T-helper 1 cell treated with Interleukin-12 subunit alpha and Interleukin-12 subunit beta and Interleukin-4 antibody, amounts not matched to agents 30 μg/mL and 1 μg/mL, for 36 hours (primary cell): ENCODE measurements around the gene STYX.
A peak's percentile ranks its signal among the peaks of the same experiment; 100 is the strongest.
"Not testable (repeated sequence)": the region's sequence is repeated elsewhere in the genome, so short reads cannot be mapped to it uniquely, and the experiment has no call there.

Source experiments
- H3K27ac Mint-ChIP-seq: one replicate; pipeline ENCODE4 v1.8.0; 2021; ENCODE audit warnings: mild to moderate bottlenecking, mixed read lengths
- H3K27me3 Mint-ChIP-seq: one replicate; pipeline ENCODE4 v1.8.0; 2021; ENCODE audit warnings: low read depth, mixed read lengths
- H3K36me3 Mint-ChIP-seq: one replicate; pipeline ENCODE4 v1.8.0; 2021; ENCODE audit warnings: low read depth, mixed read lengths
- H3K4me1 Mint-ChIP-seq: one replicate; pipeline ENCODE4 v1.8.0; 2021; ENCODE audit warnings: low read depth, mixed read lengths
- H3K4me3 Mint-ChIP-seq: one replicate; pipeline ENCODE4 v1.8.0; 2021; ENCODE audit warnings: mild to moderate bottlenecking, moderate library complexity, mixed read lengths
- H3K9me3 Mint-ChIP-seq: one replicate; pipeline ENCODE4 v1.8.0; 2021; ENCODE audit warnings: mixed read lengths

Gene STYX

DNA sequence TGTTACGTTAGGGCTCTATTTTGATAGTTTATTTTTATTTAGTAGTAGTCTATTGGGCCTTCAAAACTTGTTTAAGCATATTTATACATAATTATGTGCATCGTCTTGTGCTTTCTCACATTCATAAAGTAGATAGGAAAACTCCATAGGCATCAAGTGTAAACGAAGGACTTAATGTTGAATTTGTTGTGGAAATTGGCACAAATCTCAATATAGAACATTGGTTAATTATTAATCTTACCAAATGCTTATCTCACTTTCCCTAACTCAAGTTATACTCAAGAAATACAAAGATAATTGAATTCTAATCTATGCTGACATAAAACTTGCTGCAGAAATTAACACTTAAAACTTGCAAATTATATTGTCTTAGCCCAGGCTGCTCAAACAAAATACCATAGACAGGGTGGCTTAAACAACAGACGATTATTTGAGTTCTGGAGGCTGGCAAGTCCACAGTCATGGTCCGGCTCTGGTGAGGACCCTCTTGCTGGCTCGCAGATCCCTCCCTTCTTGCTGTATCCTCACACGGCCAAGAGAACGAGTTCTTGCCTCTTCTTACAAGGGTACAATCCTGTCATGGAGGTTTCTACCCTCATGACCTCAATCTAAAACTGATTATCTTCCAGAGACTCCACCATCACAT is 18.8 kb downstream of the STYX start:
- H3K4me3 Mint-ChIP-seq, result no peak overlapping the region
- H3K4me1 Mint-ChIP-seq, result peaks cover 7% of the 10 kb centered on the region
- peaks cover 25% of the 10 kb centered on the region for H3K36me3 Mint-ChIP-seq
- no peaks in the 10 kb centered on the region for H3K9me3 Mint-ChIP-seq
- no peak overlapping the region for H3K27ac Mint-ChIP-seq
- no peaks in the 10 kb centered on the region for H3K27me3 Mint-ChIP-seq

DNA sequence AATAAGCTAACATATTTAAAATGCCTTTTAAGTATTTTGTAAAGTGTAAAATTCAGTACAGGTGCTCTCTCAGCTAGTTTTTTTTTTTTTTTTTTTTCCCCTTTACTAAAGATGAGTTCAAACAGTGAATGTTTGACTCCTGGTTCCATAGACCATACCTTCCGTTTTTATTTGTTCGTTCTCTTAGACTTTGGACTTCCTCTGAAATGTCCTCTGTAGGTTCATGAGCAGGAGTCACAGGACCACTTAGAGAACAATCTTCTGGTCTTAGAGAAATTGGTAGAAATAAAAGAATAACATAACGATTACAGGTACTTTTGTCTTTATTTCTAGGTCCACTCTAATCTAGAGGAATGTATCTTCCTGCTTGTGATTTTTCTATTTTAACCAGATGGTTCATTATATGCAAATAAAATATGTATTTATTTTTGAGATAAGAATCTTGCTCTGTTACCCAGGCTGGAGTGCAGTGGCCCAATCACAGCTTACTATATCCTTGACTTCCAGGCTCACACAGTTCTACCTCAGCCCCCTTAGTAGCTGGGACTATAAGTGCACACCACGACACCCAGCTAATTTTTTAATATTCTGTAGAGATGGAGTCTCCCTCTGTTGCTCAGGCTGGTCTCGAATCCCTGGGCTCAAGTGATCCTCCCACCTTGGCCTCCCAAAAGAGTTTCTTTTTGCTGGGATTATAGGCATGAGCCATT is 25.8 kb downstream of the STYX start:
- no peak overlapping the region for H3K27ac Mint-ChIP-seq
- peaks cover 4% of the 10 kb centered on the region for H3K36me3 Mint-ChIP-seq
- no peak overlapping the region for H3K4me3 Mint-ChIP-seq

DNA sequence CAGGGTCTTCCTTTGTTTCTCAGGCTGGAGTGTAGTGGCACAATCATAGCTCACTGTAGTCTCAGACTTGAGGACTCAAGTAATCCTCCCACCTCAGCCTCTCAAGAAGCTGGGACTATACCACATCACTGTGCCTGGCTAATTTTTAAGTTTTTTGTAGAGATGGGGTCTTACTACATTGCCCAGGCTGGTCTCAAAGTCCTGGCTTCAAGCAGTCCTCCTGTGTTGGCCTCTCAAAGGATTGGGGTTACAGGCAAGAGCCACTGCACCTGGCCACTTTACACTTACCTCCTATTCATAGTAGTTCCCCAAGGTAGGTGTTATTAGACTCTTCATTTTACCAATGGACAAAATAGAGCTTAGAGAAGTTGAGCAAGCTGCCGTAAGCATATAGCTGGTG is 29.2 kb downstream of the STYX start:
- H3K9me3 Mint-ChIP-seq, result no peaks in the 10 kb centered on the region
- no peak overlapping the region for H3K27ac Mint-ChIP-seq
- no peak overlapping the region for H3K4me3 Mint-ChIP-seq
- peaks cover 4% of the 10 kb centered on the region for H3K4me1 Mint-ChIP-seq
- no peaks in the 10 kb centered on the region for H3K27me3 Mint-ChIP-seq
- peaks cover 16% of the 10 kb centered on the region for H3K36me3 Mint-ChIP-seq

More for the DNA sequence above, 25.8 kb downstream of the STYX start:
- Mint-ChIP-seq H3K27me3 (no peaks in the 10 kb centered on the region), H3K9me3 (no peaks in the 10 kb centered on the region), H3K4me1 (no peaks in the 10 kb centered on the region)

DNA sequence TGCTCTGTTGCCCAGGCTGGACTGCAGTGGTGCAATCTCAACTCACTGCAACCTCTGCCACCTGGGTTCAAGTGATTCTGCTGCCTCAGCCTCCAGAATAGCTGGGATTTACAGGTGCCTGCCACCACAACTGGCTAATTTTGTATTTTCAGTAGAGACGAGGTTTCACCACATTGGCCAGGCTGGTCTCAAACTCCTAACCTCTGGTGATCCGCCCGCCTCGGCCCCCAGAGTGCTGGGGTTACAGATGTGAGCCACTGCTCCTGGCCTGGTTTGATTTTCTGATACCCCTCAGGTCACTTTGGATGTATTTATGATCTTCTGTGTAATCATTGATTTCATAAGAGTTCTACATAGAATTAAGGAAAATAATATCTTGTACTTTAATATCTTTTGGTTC is 33.0 kb downstream of the STYX start:
- H3K27me3 Mint-ChIP-seq, result not testable (repeated sequence)

DNA sequence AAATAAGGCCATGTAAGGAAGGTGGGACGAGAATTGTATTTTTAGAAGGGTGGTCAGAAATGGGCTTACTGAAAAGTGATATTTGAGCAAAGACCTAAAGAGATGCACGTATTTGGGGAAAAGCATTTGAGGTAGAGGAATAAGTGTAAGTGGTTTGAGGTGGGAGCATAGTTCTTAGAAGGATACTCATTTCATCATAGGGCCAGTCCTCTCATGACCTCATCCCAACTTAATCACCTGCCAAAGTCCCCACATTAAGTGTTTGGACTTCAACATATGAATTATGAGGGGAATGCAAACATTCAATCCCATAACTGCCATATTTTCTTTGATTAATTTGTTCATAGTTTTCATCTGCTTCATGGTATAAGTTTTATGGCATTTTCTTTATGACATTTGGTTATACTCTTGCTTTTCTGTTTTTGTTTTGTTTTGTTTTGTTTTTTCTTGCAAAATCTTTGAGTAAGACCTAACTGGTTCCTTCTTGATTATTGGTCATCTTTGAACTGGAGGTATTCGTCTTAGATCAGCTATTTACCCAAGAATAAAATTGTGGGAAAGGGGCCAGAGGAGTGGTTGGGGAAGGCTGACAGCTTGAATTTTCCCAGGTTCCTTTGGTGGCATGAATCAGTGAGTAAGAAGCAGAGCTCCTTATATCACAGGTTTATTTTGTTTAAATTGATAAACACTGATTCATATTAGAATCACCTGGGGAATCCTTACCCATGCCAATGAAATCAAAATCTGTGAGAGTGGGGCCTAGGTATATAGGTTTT is 37.3 kb downstream of the STYX start:
- Mint-ChIP-seq H3K36me3 (peaks cover 43% of the 10 kb centered on the region), H3K27ac (no peak overlapping the region), H3K4me1 (peaks cover 13% of the 10 kb centered on the region), H3K9me3 (no peaks in the 10 kb centered on the region), H3K27me3 (no peaks in the 10 kb centered on the region), H3K4me3 (no peak overlapping the region)

More for the DNA sequence above, 33.0 kb downstream of the STYX start:
- Mint-ChIP-seq H3K36me3 (peaks cover 31% of the 10 kb centered on the region), H3K4me1 (peaks cover 10% of the 10 kb centered on the region)
- H3K27ac Mint-ChIP-seq, H3K9me3 Mint-ChIP-seq, H3K4me3 Mint-ChIP-seq: not testable (repeated sequence)

DNA sequence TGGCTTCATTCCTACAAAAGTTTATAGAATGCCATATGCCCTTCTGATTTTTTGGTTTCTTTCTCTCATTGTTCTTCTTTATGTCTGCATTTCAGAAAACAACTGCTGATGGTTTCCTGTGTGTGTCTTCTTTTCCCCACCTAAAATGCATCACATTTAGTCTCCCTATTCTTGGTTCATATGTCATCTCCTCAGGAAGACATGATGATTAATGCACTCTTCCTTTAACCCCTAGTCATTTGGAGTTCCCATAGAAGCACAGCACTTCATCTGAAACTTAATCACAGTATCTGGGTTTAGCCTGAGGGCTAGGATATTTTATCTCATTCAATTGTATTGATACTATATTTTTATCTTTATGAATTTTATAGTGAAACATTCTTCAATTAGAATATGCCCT is 39.9 kb downstream of the STYX start:
- Mint-ChIP-seq H3K9me3 (no peaks in the 10 kb centered on the region), H3K27me3 (no peaks in the 10 kb centered on the region), H3K36me3 (peaks cover 40% of the 10 kb centered on the region), H3K4me3 (no peak overlapping the region), H3K27ac (no peak overlapping the region), H3K4me1 (peaks cover 7% of the 10 kb centered on the region)

DNA sequence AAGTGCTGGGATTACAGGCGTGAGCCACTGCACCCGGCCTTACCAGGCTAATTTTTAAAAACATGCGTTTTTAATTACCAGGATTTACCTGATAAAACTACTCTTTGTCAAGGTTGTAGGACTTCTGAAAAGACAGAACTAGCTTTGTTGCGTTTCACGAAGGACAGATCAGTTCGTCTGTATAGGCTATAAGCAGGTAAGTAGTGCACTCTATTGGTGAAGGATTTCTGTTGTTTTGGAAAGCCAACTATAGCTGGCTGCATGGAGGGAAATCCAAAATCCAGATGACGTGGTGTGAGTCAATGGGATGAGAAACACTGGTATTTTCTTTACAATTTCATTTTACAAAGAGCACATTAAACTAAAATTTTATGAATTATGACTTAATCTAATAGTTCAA is 46.9 kb downstream of the STYX start:
- Mint-ChIP-seq H3K27me3 (no peaks in the 10 kb centered on the region), H3K4me1 (no peaks in the 10 kb centered on the region), H3K27ac (no peak overlapping the region), H3K36me3 (peaks cover 17% of the 10 kb centered on the region), H3K9me3 (no peaks in the 10 kb centered on the region), H3K4me3 (no peak overlapping the region)

DNA sequence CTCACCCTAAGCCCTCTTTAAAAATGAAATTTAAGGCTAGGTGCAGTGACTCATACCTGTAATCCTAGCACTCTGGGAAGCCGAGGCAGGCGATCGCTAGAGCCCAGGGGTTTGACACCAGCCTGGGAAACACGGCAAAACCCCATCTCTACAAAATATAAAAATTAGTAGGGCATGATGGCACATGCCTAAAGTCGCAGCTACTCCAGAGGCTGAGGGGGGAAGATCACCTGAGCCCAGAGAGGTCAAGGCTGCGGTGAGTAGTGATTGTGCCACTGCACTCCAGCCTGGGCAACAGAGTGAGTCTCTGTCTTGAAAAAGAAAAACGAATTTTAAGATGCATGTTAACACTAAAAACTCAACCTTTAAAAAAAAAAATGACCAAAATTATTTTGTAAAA is 48.7 kb downstream of the STYX start:
- H3K9me3 Mint-ChIP-seq, result no peaks in the 10 kb centered on the region
- no peak overlapping the region for H3K27ac Mint-ChIP-seq
- no peaks in the 10 kb centered on the region for H3K4me1 Mint-ChIP-seq
- H3K27me3 Mint-ChIP-seq, result no peaks in the 10 kb centered on the region
- no peak overlapping the region for H3K4me3 Mint-ChIP-seq
- peaks cover 10% of the 10 kb centered on the region for H3K36me3 Mint-ChIP-seq

DNA sequence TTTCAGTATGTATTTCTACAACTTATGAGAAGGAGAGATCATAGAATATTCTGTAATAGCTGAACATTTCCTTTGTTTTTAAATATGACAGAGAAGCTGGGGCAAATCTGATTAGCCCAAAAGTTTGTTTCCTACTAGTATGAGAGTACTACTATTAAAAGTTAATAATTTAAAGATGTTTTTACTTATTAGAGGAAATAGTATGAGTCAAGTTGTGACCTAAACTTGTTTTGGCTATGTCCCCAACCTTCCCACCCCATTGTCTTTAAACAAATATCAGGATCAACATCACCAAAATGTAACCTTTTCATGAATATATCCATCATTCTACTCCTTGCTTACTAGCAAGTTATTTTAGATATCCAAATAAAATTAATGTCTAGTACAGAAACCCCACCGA is 50.9 kb downstream of the STYX start:
- peaks cover 4% of the 10 kb centered on the region for H3K36me3 Mint-ChIP-seq
- H3K27me3 Mint-ChIP-seq, result no peaks in the 10 kb centered on the region

DNA sequence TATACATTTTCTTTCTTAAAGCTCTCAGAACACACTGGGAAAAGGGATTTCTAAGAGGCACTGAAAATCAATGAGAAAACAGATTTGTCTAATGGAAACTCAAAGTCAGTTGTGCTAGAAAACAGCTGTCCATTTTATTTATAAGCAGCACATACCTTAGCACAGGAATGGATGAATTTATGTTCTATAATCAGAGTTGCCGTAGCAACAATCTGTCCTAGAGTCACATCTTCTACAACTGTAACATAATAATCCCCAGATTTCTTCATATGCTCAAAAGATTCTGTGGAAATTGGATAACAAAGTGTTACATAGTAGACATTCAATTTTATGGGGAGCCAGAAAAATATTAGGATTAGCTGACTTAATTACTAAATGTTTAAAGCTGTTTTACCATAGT is 51.7 kb downstream of the STYX start:
- Mint-ChIP-seq H3K27me3 (no peaks in the 10 kb centered on the region), H3K36me3 (peaks cover 4% of the 10 kb centered on the region), H3K27ac (no peak overlapping the region), H3K4me1 (no peaks in the 10 kb centered on the region), H3K9me3 (no peaks in the 10 kb centered on the region), H3K4me3 (no peak overlapping the region)

More for the DNA sequence above, 50.9 kb downstream of the STYX start:
- H3K27ac Mint-ChIP-seq, result no peak overlapping the region
- no peak overlapping the region for H3K4me3 Mint-ChIP-seq
- H3K9me3 Mint-ChIP-seq, result no peaks in the 10 kb centered on the region
- no peaks in the 10 kb centered on the region for H3K4me1 Mint-ChIP-seq

DNA sequence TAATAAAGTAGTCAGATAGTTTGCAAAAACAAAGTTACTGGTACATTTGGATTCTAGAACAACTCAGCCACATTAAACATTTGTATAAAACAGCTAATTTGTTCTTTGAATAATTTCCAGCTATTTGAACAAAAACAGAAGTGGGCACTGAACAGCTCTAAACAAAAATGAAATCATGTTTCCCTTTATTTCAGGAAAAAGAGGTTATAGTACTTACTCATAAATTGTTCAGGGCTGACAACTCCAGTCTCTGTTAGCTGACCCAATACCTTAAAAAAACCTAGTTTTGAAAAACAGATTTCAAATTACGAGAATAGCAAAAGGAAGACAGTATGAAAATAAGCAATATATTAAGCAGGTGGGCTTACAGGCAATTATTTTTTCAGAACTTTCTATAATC is 53.2 kb downstream of the STYX start:
- Mint-ChIP-seq H3K9me3 (no peaks in the 10 kb centered on the region), H3K36me3 (peaks cover 4% of the 10 kb centered on the region)

DNA sequence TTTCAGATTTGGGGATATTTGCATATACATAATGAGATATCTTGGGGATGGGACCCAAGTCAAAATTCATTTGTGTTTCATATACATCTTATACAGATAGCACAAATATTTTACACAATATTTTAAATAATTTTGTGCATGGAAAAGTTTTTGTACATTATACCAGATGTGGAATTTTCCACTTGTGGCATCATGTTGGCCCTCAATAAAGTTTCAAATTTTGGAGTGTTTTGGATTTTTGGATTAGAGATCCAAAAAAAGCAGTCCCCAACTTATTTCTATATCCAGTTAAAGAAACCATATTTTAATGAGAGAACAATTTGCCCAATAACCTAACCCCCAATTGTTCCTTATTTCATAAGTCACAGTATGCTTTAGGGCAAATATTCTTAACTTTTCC is 56.9 kb downstream of the STYX start:
- Mint-ChIP-seq H3K27me3 (no peaks in the 10 kb centered on the region), H3K36me3 (peaks cover 7% of the 10 kb centered on the region), H3K4me3 (no peak overlapping the region), H3K4me1 (peaks cover 20% of the 10 kb centered on the region), H3K27ac (no peak overlapping the region), H3K9me3 (no peaks in the 10 kb centered on the region)

More for the DNA sequence above, 53.2 kb downstream of the STYX start:
- Mint-ChIP-seq H3K4me1 (peaks cover 3% of the 10 kb centered on the region), H3K27ac (no peak overlapping the region), H3K27me3 (no peaks in the 10 kb centered on the region), H3K4me3 (no peak overlapping the region)

DNA sequence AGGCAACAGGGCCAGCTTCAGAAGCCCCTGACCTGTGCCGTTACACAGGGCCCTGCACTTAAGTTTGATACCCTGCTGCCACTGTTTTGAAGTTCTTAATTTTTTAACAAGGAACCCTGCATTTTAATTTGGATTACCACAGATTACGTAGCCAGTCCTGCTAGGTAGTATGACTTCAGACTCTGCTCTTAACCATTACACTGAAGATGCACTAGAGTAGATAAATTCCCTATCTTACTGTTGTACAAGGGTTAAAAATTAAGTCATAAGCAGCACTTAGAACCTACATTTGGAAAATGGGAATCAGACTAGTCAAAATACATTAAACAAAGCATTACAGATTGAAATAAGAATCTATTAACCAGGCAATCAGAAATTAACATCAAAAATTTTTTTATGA is 59.2 kb downstream of the STYX start:
- Mint-ChIP-seq H3K27me3 (no peaks in the 10 kb centered on the region), H3K9me3 (no peaks in the 10 kb centered on the region), H3K36me3 (peaks cover 8% of the 10 kb centered on the region), H3K4me3 (no peak overlapping the region), H3K27ac (no peak overlapping the region), H3K4me1 (peaks cover 26% of the 10 kb centered on the region)

DNA sequence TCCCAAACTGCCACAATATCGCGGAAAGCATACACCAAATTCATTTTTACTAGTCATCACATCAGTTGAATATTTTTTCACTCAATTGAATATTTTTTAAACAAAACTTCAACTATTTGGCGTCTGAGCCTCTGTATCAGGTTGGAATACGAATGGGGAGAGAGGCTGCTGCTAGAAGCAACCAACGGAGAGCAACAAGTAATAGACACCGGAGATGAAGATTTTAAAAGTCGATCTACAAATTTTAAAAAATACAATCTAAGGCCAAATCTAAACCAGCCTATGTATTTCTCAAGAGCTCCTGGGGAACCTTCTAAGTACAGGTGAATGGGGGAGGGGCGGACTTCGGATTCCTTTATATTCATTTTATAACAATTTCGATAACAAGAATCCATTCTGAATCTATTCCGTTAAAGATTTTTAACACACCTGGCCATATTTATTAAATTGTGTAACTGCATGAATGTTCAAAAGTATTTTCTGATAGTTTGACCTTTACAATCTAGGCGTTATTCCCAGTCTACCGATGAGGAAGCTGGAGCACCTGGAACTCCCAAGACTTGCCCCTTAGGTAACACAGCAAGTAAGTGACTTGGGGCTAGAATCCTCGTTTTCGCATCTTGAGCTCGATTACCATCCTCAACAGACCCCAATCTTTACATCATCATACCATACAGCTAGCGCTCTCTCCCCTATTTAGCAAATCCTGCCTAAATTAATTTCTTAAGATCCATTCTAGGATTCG is 60.2 kb downstream of the STYX start:
- Mint-ChIP-seq H3K36me3 (peaks cover 8% of the 10 kb centered on the region), H3K9me3 (no peaks in the 10 kb centered on the region), H3K4me3 (peak overlapping the region; percentile 89), H3K27ac (peak overlapping the region; percentile 27), H3K27me3 (no peaks in the 10 kb centered on the region), H3K4me1 (peaks cover 26% of the 10 kb centered on the region)
